Measurements from ENCODE around the gene TMEM151A. TPM values are rescaled to one million over a fixed set of nuclear protein-coding genes. Genes with fewer than 3 reads are reported as not detected.

The TMEM151A gene
- total and polyA plus RNA-seq, 2 donors (not counting 1 experiment from before 2014, with no cell fraction given): under 0.01 TPM; not detected in 1

- Histone ChIP-seq H3K9me3 (ENCODE audit: control insufficient read depth, insufficient read depth, low read depth, low read length) (no peaks in the 10 kb centered on the region), H3K36me3 (ENCODE audit: control insufficient read depth, insufficient read depth, low read length) (peaks cover 25% of the 10 kb centered on the region), H4K20me1 (ENCODE audit: control insufficient read depth, extremely low read depth, insufficient read depth, low read length) (no peaks in the 10 kb centered on the region), H3K79me2 (ENCODE audit: control insufficient read depth, insufficient read depth, low read length) (peaks cover 4% of the 10 kb centered on the region), H3K27me3 (ENCODE audit: control insufficient read depth, insufficient read depth, low read length) (no peaks in the 10 kb centered on the region), H3K4me1 (ENCODE audit: control insufficient read depth, extremely low read depth, insufficient read depth, low read length) (peaks cover 3% of the 10 kb centered on the region), H3K4me3 (replicated peaks in 1 of 4; ENCODE audit: control extremely low read depth in 1 of 4, insufficient read depth in 1 of 4, low read depth in 3 of 4, low read length in 4 of 4) (no peak overlapping the region), H3K4me2 (ENCODE audit: extremely low read depth, insufficient read depth, low read length) (no peak overlapping the region), H2AFZ (ENCODE audit: low read length) (no peak overlapping the region), H3K27ac (ENCODE audit: insufficient read depth, low read length) (no peak overlapping the region), H3K9ac (ENCODE audit: insufficient read depth, low read length) (no peak overlapping the region)
- TF ChIP-seq CTCF (conservative IDR thresholded peaks at IDR 0.05 in 1 of 2, IDR thresholded peaks at IDR 0.05 in 1 of 2; ENCODE audit: low read depth in 1 of 2, low read length in 2 of 2): no peak
- TF ChIP-seq EZH2 (IDR thresholded peaks at IDR 0.05; ENCODE audit: low read length, missing control alignments): no peak
- no peak for DNase-seq (ENCODE audit: low read depth in 2 of 2)
Observed at GRCh38 chr11:66261578-66261977, 30.1 kb upstream of the TMEM151A start.

- Histone ChIP-seq H3K4me1 (ENCODE audit: control insufficient read depth, extremely low read depth, insufficient read depth, low read length) (peaks cover 3% of the 10 kb centered on the region), H3K79me2 (ENCODE audit: control insufficient read depth, insufficient read depth, low read length) (peaks cover 4% of the 10 kb centered on the region), H3K9ac (ENCODE audit: insufficient read depth, low read length) (no peak overlapping the region), H3K27me3 (ENCODE audit: control insufficient read depth, insufficient read depth, low read length) (no peaks in the 10 kb centered on the region), H3K27ac (ENCODE audit: insufficient read depth, low read length) (no peak overlapping the region), H4K20me1 (ENCODE audit: control insufficient read depth, extremely low read depth, insufficient read depth, low read length) (no peaks in the 10 kb centered on the region), H3K4me3 (replicated peaks in 1 of 4; ENCODE audit: control extremely low read depth in 1 of 4, insufficient read depth in 1 of 4, low read depth in 3 of 4, low read length in 4 of 4) (no peak overlapping the region), H3K36me3 (ENCODE audit: control insufficient read depth, insufficient read depth, low read length) (peaks cover 25% of the 10 kb centered on the region), H3K4me2 (ENCODE audit: extremely low read depth, insufficient read depth, low read length) (no peak overlapping the region), H2AFZ (ENCODE audit: low read length) (no peak overlapping the region), H3K9me3 (ENCODE audit: control insufficient read depth, insufficient read depth, low read depth, low read length) (no peaks in the 10 kb centered on the region)
- no peak for TF ChIP-seq EZH2 (IDR thresholded peaks at IDR 0.05; ENCODE audit: low read length, missing control alignments)
- TF ChIP-seq CTCF (conservative IDR thresholded peaks at IDR 0.05 in 1 of 2, IDR thresholded peaks at IDR 0.05 in 1 of 2; ENCODE audit: low read depth in 1 of 2, low read length in 2 of 2): no peak
- DNase-seq (ENCODE audit: low read depth in 2 of 2): no peak
Observed at GRCh38 chr11:66262191-66262590, 29.5 kb upstream of the TMEM151A start.

- TF ChIP-seq EZH2 (IDR thresholded peaks at IDR 0.05; ENCODE audit: low read length, missing control alignments): no peak
- TF ChIP-seq CTCF (conservative IDR thresholded peaks at IDR 0.05 in 1 of 2, IDR thresholded peaks at IDR 0.05 in 1 of 2; ENCODE audit: low read depth in 1 of 2, low read length in 2 of 2): no peak
- Histone ChIP-seq H3K36me3 (ENCODE audit: control insufficient read depth, insufficient read depth, low read length) (peaks cover 25% of the 10 kb centered on the region), H3K79me2 (ENCODE audit: control insufficient read depth, insufficient read depth, low read length) (peaks cover 4% of the 10 kb centered on the region), H2AFZ (ENCODE audit: low read length) (no peak overlapping the region), H3K9ac (ENCODE audit: insufficient read depth, low read length) (no peak overlapping the region), H3K27ac (ENCODE audit: insufficient read depth, low read length) (no peak overlapping the region), H3K4me3 (replicated peaks in 1 of 4; ENCODE audit: control extremely low read depth in 1 of 4, insufficient read depth in 1 of 4, low read depth in 3 of 4, low read length in 4 of 4) (no peak overlapping the region), H3K4me1 (ENCODE audit: control insufficient read depth, extremely low read depth, insufficient read depth, low read length) (peaks cover 4% of the 10 kb centered on the region), H3K4me2 (ENCODE audit: extremely low read depth, insufficient read depth, low read length) (no peak overlapping the region), H3K27me3 (ENCODE audit: control insufficient read depth, insufficient read depth, low read length) (no peaks in the 10 kb centered on the region), H4K20me1 (ENCODE audit: control insufficient read depth, extremely low read depth, insufficient read depth, low read length) (no peaks in the 10 kb centered on the region), H3K9me3 (ENCODE audit: control insufficient read depth, insufficient read depth, low read depth, low read length) (no peaks in the 10 kb centered on the region)
- DNase-seq (ENCODE audit: low read depth in 2 of 2): no peak
Observed at GRCh38 chr11:66262696-66263095, 29.0 kb upstream of the TMEM151A start.

Measured in fibroblast of lung (primary cell).